Measurements from ENCODE around the gene GLIPR2. TPM values are rescaled to one million over a fixed set of nuclear protein-coding genes. Genes with fewer than 3 reads are reported as not detected.
A peak's percentile ranks its signal among the peaks of the same experiment; 100 is the strongest.

The GLIPR2 gene
- total RNA-seq, 4 donors from 2014 or later: 8.6 to 31.4 (median 11.6) TPM

DNA sequence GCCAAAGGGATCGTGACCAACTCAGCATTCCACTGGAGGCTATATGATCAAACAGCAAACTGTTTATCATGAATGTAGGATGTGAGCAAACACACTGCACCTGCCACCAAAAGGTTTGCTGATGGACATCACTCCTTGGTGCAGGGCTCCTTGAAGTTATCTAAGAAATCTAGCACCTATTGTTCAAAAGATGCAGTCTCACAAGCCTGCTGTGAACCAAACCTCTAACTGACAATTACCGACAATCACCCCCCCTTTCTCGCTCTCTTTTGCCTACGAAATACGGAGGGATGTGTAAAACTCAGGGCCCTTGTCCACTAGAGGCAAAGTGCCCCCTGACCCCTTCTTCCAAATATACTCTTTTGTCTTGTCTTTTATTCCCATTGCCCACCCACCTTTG lies 51.7 kb downstream of the GLIPR2 start:
- H3K4me3 ChIP-seq: no peak overlapping the region
- H3K36me3 ChIP-seq: no peaks in the 10 kb centered on the region
- no peak for DNase-seq

GRCh38 chr9:36189976-36190375 lies 53.4 kb downstream of the GLIPR2 start:
- Histone ChIP-seq H3K4me3 (peak overlapping the region; percentile 74 to 99 (median 87)), H3K4me1 (peaks cover 0 to 36% (median 15%) of the 10 kb centered on the region in 4 donors), H3K27ac (peak overlapping the region; percentile 87 to 95 (median 90)), H3K27me3 (no peaks in the 10 kb centered on the region), H3K9me3 (no peaks in the 10 kb centered on the region), H3K36me3 (no peaks in the 10 kb centered on the region)
- peak in 1 of 3 donors; percentile 54 for DNase-seq
- no peak for TF ChIP-seq POLR2A (IDR thresholded peaks at IDR 0.05)

More for the DNA sequence above, 51.7 kb downstream of the GLIPR2 start:
- H3K27ac ChIP-seq: no peak overlapping the region
- no peaks in the 10 kb centered on the region for H3K27me3 ChIP-seq
- H3K4me1 ChIP-seq: peaks cover 0 to 20% (median 11%) of the 10 kb centered on the region in 4 donors
- no peak for TF ChIP-seq POLR2A (IDR thresholded peaks at IDR 0.05)
- TF ChIP-seq CTCF (IDR thresholded peaks at IDR 0.05): no peak
- H3K9me3 ChIP-seq: no peaks in the 10 kb centered on the region

DNA sequence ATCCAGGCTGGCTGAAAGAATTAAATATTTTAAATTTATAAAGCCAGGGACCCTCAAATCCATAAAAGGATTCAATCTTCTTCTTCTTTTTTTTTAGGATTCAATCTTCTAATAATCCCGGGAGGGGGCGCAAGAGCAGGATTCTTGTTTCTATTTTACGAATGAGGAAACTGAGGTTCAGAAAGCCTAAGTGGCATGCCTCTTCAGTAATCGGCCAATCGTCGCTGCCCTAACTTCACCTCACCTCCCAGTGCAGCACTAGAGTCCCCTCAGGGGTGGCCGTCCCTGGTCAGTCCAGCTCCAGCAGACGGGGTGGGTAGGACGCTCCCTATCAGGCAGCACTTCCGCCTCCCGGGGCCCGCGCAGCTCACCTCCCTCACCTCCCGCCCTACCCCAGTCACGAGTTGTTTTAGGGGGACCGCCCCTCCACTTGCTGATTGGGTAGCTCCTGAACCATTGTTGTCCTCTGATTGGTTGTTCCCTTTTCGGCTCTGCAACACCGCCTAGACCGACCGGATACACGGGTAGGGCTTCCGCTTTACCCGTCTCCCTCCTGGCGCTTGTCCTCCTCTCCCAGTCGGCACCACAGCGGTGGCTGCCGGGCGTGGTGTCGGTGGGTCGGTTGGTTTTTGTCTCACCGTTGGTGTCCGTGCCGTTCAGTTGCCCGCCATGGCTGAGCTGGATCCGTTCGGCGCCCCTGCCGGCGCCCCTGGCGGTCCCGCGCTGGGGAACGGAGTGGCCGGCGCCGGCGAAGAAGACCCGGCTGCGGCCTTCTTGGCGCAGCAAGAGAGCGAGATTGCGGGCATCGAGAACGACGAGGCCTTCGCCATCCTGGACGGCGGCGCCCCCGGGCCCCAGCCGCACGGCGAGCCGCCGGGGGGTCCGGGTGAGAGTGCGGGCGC lies 54.1 kb downstream of the GLIPR2 start, which contains the start of gene CLTA:
Gene CLTA, plus strand, starts transcription at position 534 of the 902 bp plus-strand sequence. Its CDS starts 136 bp downstream, at position 670.
- H3K27ac ChIP-seq: peak within 1 kb of the TSS; percentile 87 to 95 (median 90)
- DNase-seq: peak; percentile 95 to 98 (median 96)
- H3K27me3 ChIP-seq: no peaks in the 10 kb centered on the region
- no peaks in the 10 kb centered on the region for H3K9me3 ChIP-seq
- H3K4me3 ChIP-seq: peak within 1 kb of the TSS; percentile 74 to 99 (median 87)
- H3K4me1 ChIP-seq: peaks cover 0 to 36% (median 15%) of the 10 kb centered on the region in 4 donors
- TF ChIP-seq POLR2A (IDR thresholded peaks at IDR 0.05): peak; percentile 87 to 93
- peak; percentile 45 to 67 (median 62) for TF ChIP-seq CTCF (IDR thresholded peaks at IDR 0.05)
- H3K36me3 ChIP-seq: peaks cover 0 to 3% (median 0%) of the 10 kb centered on the region in 3 donors

DNA sequence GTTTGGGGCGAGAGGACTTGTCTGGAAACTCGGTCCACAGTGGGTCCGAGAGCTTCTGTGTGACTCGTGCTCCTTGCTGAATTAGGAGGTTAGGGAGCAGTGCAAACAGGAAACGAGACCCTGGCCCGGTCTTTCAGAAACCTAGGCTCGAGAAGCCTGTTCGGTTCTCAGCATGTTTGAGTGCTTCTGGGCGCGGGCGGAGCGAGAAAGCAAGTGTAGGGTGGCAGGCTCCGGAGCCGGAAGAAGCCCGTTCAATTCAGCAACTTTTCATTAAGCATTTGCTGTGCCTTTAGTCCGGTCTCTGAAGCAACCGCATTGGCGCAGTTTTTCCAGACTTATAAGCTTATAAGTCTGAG lies 54.7 kb downstream of the GLIPR2 start:
- Histone ChIP-seq H3K27ac (peak overlapping the region; percentile 87 to 95 (median 90)), H3K9me3 (no peaks in the 10 kb centered on the region), H3K36me3 (peaks cover 0 to 4% (median 0%) of the 10 kb centered on the region in 3 donors), H3K4me1 (peaks cover 0 to 36% (median 15%) of the 10 kb centered on the region in 4 donors), H3K4me3 (peak overlapping the region; percentile 74 to 99 (median 87)), H3K27me3 (no peaks in the 10 kb centered on the region)
- peak in 2 of 3 donors; percentile 37 to 61 for DNase-seq
- TF ChIP-seq POLR2A (IDR thresholded peaks at IDR 0.05) (no peak), CTCF (IDR thresholded peaks at IDR 0.05) (no peak)

- Histone ChIP-seq H3K27ac (peak overlapping the region; percentile 87 to 95 (median 90)), H3K4me3 (peak overlapping the region; percentile 74 to 99 (median 87)), H3K9me3 (no peaks in the 10 kb centered on the region), H3K27me3 (no peaks in the 10 kb centered on the region), H3K36me3 (peaks cover 0 to 4% (median 0%) of the 10 kb centered on the region in 3 donors), H3K4me1 (peaks cover 0 to 36% (median 15%) of the 10 kb centered on the region in 4 donors)
- DNase-seq: no peak
- no peak for TF ChIP-seq CTCF (IDR thresholded peaks at IDR 0.05)
These were observed 55.2 kb downstream of the GLIPR2 start for GRCh38 chr9:36191686-36192085.

GRCh38 chr9:36192196-36192595 lies 55.7 kb downstream of the GLIPR2 start:
- H3K27me3 ChIP-seq: no peaks in the 10 kb centered on the region
- TF ChIP-seq POLR2A (IDR thresholded peaks at IDR 0.05) (no peak), CTCF (IDR thresholded peaks at IDR 0.05) (no peak)
- peak overlapping the region; percentile 74 to 99 (median 87) for H3K4me3 ChIP-seq
- H3K36me3 ChIP-seq: peaks cover 0 to 5% (median 0%) of the 10 kb centered on the region in 3 donors
- no peak overlapping the region for H3K27ac ChIP-seq
- no peaks in the 10 kb centered on the region for H3K9me3 ChIP-seq
- DNase-seq: no peak
- H3K4me1 ChIP-seq: peaks cover 0 to 36% (median 15%) of the 10 kb centered on the region in 4 donors
